Measurements from ENCODE around the gene NT5DC4. TPM values are rescaled to one million over a fixed set of nuclear protein-coding genes. Genes with fewer than 3 reads are reported as not detected.

NT5DC4 gene
- total and polyA plus RNA-seq, 2 of the 4 experiments (the other 2 are of a cell fraction): not detected

DNA sequence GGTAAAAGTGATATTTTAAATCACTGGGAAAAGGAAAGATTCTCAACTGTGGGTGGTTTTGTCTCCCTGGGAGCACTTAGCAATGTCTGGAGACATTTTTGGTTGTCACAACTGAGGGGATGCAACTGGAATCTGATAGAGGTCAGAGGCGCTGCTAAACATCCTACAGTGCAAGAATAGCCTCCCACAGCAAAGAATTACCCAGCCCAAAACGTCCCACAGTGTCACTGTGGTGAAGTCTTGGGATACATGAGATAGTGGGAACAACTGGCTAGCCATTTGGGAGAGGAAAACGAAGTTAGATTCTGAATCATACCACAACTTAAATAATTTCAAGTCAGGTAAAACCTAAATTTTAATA, 36.4 kb upstream of the NT5DC4 start:
- no peak overlapping the region for H3K9ac ChIP-seq (ENCODE audit: low read depth, low read length)
- H2AK9ac ChIP-seq (replicated peaks; ENCODE audit: low read depth, low read length, poor library complexity): no peak overlapping the region
- CTCF ChIA-PET: no interaction called here

More for the DNA sequence above, 36.4 kb upstream of the NT5DC4 start:
- Histone ChIP-seq H3K36me3 (ENCODE audit: control insufficient read depth, insufficient read depth, low read length) (no peaks in the 10 kb centered on the region), H3K9me1 (ENCODE audit: insufficient read depth, low read length) (no peaks in the 10 kb centered on the region), H2BK20ac (ENCODE audit: low read depth, low read length) (no peak overlapping the region), H3K14ac (replicated peaks; ENCODE audit: low read depth, low read length) (no peak overlapping the region), H3K4me1 (ENCODE audit: control insufficient read depth, insufficient read depth, low read length) (peaks cover 1% of the 10 kb centered on the region; the same call in 1 of the 2 replicates), H4K8ac (ENCODE audit: low read depth in 2 of 2, low read length in 2 of 2) (no peak overlapping the region), H2AK5ac (ENCODE audit: low read depth, low read length) (no peak overlapping the region), H3K27me3 (ENCODE audit: control insufficient read depth, insufficient read depth, low read length) (no peaks in the 10 kb centered on the region), H3K79me1 (ENCODE audit: low read depth in 1 of 2, low read length in 2 of 2) (no peaks in the 10 kb centered on the region), H3K4me2 (ENCODE audit: low read depth, low read length) (no peak overlapping the region), H2AFZ (replicated peaks; ENCODE audit: low read length, poor library complexity) (no peak overlapping the region), H3K18ac (ENCODE audit: low read depth, low read length) (no peak overlapping the region), H3K27ac (ENCODE audit: insufficient read depth, low read length) (no peak overlapping the region), H3K9me3 (ENCODE audit: control insufficient read depth, insufficient read depth, low read length) (no peaks in the 10 kb centered on the region), H3K4ac (ENCODE audit: low read depth, low read length) (no peak overlapping the region), H3K4me3 (ENCODE audit: insufficient read depth, low read depth, low read length) (no peak overlapping the region), H4K91ac (ENCODE audit: insufficient read depth, low read depth, low read length) (no peak overlapping the region), H3K56ac (ENCODE audit: extremely low read depth, insufficient read depth, low read length) (no peak overlapping the region), H4K5ac (ENCODE audit: low read depth, low read length) (no peak overlapping the region), H2BK15ac (ENCODE audit: low read depth, low read length) (no peak overlapping the region), H2BK120ac (ENCODE audit: low read depth, low read length) (no peak overlapping the region), H2BK5ac (ENCODE audit: low read depth, low read length, poor library complexity, severe bottlenecking) (no peak overlapping the region), H4K20me1 (ENCODE audit: insufficient read depth, low read length) (no peaks in the 10 kb centered on the region), H3K23ac (ENCODE audit: low read depth, low read length) (no peak overlapping the region)
- POLR2A ChIA-PET (ENCODE audit: unreplicated experiment): no interaction called here
- intact Hi-C loops (cut with micrococcal nuclease): no loop called here
- WGBS, 2 experiments (ENCODE audit: extremely low coverage in 2 of 2, insufficient read length in 1 of 2): no CpG with 5 or more reads among the region's 3 CpGs
- TF ChIP-seq, protein P1, sequence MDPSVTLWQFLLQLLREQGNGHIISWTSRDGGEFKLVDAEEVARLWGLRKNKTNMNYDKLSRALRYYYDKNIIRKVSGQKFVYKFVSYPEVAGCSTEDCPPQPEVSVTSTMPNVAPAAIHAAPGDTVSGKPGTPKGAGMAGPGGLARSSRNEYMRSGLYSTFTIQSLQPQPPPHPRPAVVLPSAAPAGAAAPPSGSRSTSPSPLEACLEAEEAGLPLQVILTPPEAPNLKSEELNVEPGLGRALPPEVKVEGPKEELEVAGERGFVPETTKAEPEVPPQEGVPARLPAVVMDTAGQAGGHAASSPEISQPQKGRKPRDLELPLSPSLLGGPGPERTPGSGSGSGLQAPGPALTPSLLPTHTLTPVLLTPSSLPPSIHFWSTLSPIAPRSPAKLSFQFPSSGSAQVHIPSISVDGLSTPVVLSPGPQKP (IDR thresholded peaks at IDR 0.05; ENCODE audit: borderline replicate concordance, low read depth, low read length): no peak
- no peak for TF ChIP-seq MAFK (IDR thresholded peaks at IDR 0.05; ENCODE audit: low read depth, low read length)
- no peak for TF ChIP-seq RFX5 (IDR thresholded peaks at IDR 0.05; ENCODE audit: low read depth, low read length)
- TF ChIP-seq, protein P2, sequence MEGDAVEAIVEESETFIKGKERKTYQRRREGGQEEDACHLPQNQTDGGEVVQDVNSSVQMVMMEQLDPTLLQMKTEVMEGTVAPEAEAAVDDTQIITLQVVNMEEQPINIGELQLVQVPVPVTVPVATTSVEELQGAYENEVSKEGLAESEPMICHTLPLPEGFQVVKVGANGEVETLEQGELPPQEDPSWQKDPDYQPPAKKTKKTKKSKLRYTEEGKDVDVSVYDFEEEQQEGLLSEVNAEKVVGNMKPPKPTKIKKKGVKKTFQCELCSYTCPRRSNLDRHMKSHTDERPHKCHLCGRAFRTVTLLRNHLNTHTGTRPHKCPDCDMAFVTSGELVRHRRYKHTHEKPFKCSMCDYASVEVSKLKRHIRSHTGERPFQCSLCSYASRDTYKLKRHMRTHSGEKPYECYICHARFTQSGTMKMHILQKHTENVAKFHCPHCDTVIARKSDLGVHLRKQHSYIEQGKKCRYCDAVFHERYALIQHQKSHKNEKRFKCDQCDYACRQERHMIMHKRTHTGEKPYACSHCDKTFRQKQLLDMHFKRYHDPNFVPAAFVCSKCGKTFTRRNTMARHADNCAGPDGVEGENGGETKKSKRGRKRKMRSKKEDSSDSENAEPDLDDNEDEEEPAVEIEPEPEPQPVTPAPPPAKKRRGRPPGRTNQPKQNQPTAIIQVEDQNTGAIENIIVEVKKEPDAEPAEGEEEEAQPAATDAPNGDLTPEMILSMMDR (conservative IDR thresholded peaks at IDR 0.05; ENCODE audit: low read depth, low read length): no peak
- TF ChIP-seq BHLHE40 (IDR thresholded peaks at IDR 0.05; ENCODE audit: low read depth, low read length): no peak
- no peak for TF ChIP-seq CHD1 (IDR thresholded peaks at IDR 0.05; ENCODE audit: low read depth, low read length)
- TF ChIP-seq POLR2A (IDR thresholded peaks at IDR 0.05; ENCODE audit: low read depth, low read length): no peak
- TF ChIP-seq CEBPB (IDR thresholded peaks at IDR 0.05; ENCODE audit: low read depth, low read length): no peak
- no peak for TF ChIP-seq FOS (IDR thresholded peaks at IDR 0.05; ENCODE audit: low read depth, low read length)
- TF ChIP-seq RCOR1 (IDR thresholded peaks at IDR 0.05; ENCODE audit: insufficient replicate concordance, low read length): no peak
- TF ChIP-seq, protein P3, sequence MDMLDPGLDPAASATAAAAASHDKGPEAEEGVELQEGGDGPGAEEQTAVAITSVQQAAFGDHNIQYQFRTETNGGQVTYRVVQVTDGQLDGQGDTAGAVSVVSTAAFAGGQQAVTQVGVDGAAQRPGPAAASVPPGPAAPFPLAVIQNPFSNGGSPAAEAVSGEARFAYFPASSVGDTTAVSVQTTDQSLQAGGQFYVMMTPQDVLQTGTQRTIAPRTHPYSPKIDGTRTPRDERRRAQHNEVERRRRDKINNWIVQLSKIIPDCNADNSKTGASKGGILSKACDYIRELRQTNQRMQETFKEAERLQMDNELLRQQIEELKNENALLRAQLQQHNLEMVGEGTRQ (IDR thresholded peaks at IDR 0.05; ENCODE audit: low read depth, low read length): no peak
- no peak for TF ChIP-seq SMC3 (IDR thresholded peaks at IDR 0.05; ENCODE audit: low read depth, low read length)
- no peak for TF ChIP-seq MXI1 (IDR thresholded peaks at IDR 0.05; ENCODE audit: borderline replicate concordance, low read depth, low read length)
- TF ChIP-seq RAD21 (IDR thresholded peaks at IDR 0.05; ENCODE audit: low read length): no peak
- TF ChIP-seq MAZ (IDR thresholded peaks at IDR 0.05; ENCODE audit: borderline replicate concordance, low read depth, low read length): no peak
- no peak for TF ChIP-seq NFE2L2 (IDR thresholded peaks at IDR 0.05; ENCODE audit: low read depth, low read length)
- ATAC-seq (ENCODE audit: low read depth) (no peak), DNase-seq (no peak)
- in situ Hi-C loops (cut with MboI; ENCODE audit: low sequenced_read_pairs): no loop called here
- dilution Hi-C loops (cut with HindIII; ENCODE audit: low sequenced_read_pairs, unreplicated experiment): no loop called here
- BruUV-seq (replicated peaks): no TSS peak

All from IMR-90 (cell line).